Right renal cortex interstitium (tissue), 3 donors: Measurements from ENCODE around the gene C9orf50. TPM values are rescaled to one million over a fixed set of nuclear protein-coding genes. Genes with fewer than 3 reads are reported as not detected.

Source experiments
- DNase-seq, 3 donors: peaks; one replicate each; pipeline ENCODE4 v3.0.0-alpha.2; 2013; ENCODE audit warnings: low read depth in 3 of 3, low spot score in 2 of 3
- polyA plus RNA-seq, 3 donors: library from polyadenylated mRNA; unstranded; fragments of 120-200 nt; gene quantifications; one replicate each; pipeline ENCODE4 v1.2.1, GENCODE V29; 2013; ENCODE audit not compliant: insufficient read length in 3 of 3

Gene C9orf50
- polyA plus RNA-seq, 3 donors: 0.34 to 0.57 (median 0.35) TPM

- no peak for DNase-seq
These were observed 12.3 kb upstream of the C9orf50 start for GRCh38 chr9:129633207-129633606.

DNA sequence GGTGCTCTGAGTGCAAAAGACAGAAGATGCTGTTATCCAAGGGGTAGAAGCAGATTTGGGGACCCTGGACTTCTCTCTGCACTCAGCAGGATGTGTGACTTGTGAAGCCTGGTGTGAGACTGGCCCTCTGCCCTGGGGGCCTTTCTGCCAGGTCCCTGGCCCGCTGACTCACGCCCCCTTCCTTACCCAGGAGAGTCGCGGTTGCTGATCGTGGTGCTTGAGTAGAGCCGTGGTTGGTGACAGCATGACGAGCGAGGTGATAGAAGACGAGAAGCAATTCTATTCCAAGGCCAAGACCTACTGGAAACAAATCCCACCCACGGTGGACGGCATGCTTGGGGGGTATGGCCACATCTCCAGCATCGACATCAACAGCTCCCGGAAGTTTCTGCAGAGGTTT lies 11.6 kb upstream of the C9orf50 start:
- no peak for DNase-seq

DNA sequence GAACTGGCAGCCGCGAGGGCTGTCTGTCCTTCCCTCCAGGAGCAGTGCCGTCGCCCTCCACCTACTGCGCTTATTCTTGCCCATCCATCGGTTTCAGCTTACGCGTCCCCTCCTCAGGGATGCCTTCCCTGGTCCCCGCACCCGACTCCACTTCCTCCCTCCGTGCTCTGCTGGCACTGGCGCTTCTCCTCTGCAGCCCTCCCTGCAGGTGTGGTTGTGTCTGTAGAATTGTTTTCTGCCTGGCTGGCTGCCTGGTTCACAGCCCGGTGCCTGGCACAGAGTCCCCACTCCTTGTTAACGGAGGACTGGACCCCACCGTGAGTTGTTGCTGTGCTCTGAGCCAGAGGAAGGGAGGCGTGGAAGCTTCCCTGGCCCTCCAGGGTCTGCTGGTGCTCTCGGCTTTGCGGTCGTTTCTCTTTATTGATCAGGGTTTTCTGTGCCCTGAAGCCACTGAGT lies 10.8 kb upstream of the C9orf50 start:
- no peak for DNase-seq

DNA sequence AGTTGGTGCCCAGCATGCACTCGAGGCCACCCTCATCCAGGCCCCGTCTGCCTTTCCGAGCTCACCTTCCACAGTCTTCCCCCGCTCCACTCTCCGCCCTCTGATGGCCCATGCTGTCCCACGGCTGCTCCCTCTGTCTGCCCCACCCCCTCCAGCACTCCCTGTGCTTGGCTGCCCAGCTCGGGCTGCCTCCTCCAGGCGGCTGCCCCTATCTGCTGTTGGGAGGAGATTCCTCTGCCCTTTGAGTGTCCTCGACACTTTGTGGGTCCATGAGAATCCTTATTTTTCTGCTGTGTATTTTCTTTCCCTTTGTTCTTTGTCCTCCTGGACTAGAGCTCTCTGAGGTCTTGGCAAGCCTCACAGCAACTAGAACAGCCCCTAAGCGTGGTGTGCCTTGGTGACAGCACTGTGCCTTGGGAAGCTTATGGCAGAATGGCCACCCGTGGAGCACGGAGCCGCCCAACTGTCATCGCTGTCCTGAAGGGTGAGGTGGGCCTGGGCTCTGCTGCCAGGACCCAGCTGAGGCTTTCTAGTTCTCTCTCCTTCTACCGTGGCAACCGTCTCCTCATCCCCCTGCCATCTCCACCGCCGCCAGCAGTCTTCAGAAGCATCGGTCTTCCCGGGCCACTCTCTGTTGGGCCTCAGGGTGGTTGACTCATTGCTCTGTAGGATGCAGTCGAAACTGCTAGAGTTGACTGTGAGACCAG lies 10.2 kb upstream of the C9orf50 start:
- no peak for DNase-seq

- no peak for DNase-seq
These were observed 8.4 kb upstream of the C9orf50 start for GRCh38 chr9:129629251-129629820.

GRCh38 chr9:129628709-129629108 lies 7.8 kb upstream of the C9orf50 start:
- DNase-seq: no peak

GRCh38 chr9:129627556-129628440 lies 6.9 kb upstream of the C9orf50 start:
- no peak for DNase-seq

- no peak for DNase-seq
These were observed 5.9 kb upstream of the C9orf50 start for GRCh38 chr9:129626625-129627284.

- DNase-seq: no peak
These were observed 5.3 kb upstream of the C9orf50 start, which contains the start of gene NTMT1 for GRCh38 chr9:129626079-129626624. Gene NTMT1 (plus strand): TSS chr9:129626163. CDS start chr9:129632704, 6,541 bp downstream.

- DNase-seq: no peak
These were observed 4.0 kb upstream of the C9orf50 start for GRCh38 chr9:129624947-129625346.

GRCh38 chr9:129624168-129624759 lies 3.4 kb upstream of the C9orf50 start:
- DNase-seq: no peak

GRCh38 chr9:129623331-129623730 lies 2.4 kb upstream of the C9orf50 start:
- DNase-seq: no peak

GRCh38 chr9:129619787-129620668 lies 873 bp downstream of the C9orf50 start:
- DNase-seq: no peak

DNA sequence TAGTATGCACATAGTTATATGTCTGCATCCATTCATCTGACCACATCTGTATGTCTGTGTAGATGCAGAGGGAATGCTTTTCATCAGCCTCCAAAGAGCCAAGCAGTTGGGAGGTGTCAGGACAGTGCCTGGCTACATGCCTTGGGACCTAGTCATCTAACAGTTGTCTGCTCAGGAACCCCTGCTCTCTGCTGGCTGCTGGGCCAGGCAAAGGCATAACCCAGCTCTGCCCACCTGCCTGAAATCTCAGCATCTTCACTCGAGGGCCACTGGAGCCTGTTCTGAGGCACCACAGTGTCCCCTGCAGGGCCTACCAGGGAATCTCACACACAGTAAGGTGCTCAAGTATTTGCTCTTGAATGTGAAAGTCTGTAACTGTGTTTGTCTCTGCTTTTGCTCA lies 3.7 kb downstream of the C9orf50 start:
- no peak for DNase-seq

DNA sequence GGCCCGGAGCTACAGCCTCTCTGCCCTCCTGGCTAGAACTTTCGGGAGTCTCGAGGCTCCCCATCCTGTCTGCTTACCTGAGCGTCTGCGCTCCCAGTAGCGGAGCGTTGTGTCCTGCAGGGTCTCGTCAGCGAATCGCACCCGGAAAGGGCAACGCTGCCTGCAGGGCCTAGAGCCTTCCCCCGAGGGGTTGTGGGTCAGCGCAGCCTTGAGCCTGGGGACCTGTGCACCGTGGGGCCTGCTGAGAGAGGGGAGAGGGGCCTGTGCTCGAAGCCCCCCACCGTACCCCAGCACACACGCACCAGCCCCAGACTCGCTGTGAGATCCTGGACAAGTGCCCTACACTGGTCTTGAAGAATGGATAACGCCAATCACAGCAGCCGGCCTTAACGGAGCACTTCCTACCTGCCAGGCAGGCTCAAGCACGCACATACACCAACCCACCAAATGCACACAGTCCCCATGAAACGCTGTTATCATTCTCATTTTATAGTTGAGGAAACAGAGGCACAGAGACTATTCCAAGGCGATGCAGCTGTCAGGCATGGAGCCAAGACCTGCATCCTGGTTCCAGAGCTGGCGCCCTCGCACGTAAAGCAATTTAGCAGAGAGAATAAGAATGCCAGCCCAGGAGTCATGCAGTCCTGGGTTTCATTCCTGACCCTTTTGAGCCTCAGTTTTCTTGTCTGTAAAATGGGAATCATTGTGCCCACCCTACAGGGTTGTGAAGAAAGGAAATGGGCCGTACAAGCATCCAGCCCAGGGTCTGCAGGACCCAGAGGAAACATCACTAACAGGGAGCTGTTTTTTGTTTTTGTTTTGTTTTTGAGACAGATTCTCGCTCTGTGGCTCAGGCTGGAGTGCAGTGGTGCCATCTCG lies 5.3 kb downstream of the C9orf50 start:
- no peak for DNase-seq

DNA sequence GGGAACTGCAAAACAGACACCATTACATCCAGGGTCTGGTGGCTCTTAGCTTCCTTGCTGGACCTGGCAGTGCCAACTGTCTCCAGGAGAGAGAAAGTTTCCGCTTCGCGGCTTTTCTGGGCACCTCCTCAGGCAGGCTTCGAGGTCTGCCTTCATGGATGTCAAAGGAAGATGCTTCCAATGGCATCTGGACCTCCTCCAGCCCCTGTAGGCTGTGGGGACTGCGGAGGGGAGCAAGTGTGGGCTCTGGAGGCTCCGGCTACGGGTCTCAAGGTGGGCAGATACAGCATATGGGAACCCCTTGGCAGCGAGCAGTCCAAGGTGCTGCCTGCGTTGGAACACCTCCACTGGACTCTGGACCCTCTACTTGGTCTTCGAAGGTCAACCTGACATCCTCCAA lies 6.0 kb downstream of the C9orf50 start:
- no peak for DNase-seq

- no peak for DNase-seq
These were observed 7.3 kb downstream of the C9orf50 start for GRCh38 chr9:129613520-129614175.
